NCI-H446 (cell line): ENCODE measurements around the gene ZBTB5.
"Not testable (repeated sequence)": the region's sequence is repeated elsewhere in the genome, so short reads cannot be mapped to it uniquely, and the experiment has no call there.

Source experiments
- DNase-seq, 2 experiments: peaks; one replicate each; lab custom pipeline; 2025; lab: John Stamatoyannopoulos, UW

ZBTB5 gene

GRCh38 chr9:37465249-37466036 lies at the start of gene ZBTB5:
Gene ZBTB5, minus strand, starts transcription at chr9:37465450. Its CDS starts 22,899 bp downstream, at chr9:37442551.
- peak; percentile 96 to 100 for DNase-seq

GRCh38 chr9:37514999-37515398 lies 49.7 kb upstream of the ZBTB5 start:
- DNase-seq = no peak

GRCh38 chr9:37514415-37514814 lies 49.2 kb upstream of the ZBTB5 start:
- not testable (repeated sequence) for DNase-seq

GRCh38 chr9:37512437-37512836 lies 47.2 kb upstream of the ZBTB5 start:
- DNase-seq = no peak

GRCh38 chr9:37511016-37512010 lies 46.1 kb upstream of the ZBTB5 start:
- no peak for DNase-seq

- DNase-seq = not testable (repeated sequence)
Observed at GRCh38 chr9:37510053-37510452, 44.8 kb upstream of the ZBTB5 start.

- no peak for DNase-seq
Observed at GRCh38 chr9:37509536-37509935, 44.3 kb upstream of the ZBTB5 start.

GRCh38 chr9:37508834-37509206 lies 43.6 kb upstream of the ZBTB5 start:
- no peak for DNase-seq

GRCh38 chr9:37508135-37508833 lies 43.0 kb upstream of the ZBTB5 start:
- no peak for DNase-seq

- no peak for DNase-seq
Observed at GRCh38 chr9:37507566-37508134, 42.4 kb upstream of the ZBTB5 start.

- no peak for DNase-seq
Observed at GRCh38 chr9:37504605-37505004, 39.4 kb upstream of the ZBTB5 start.

GRCh38 chr9:37503736-37504135 lies 38.5 kb upstream of the ZBTB5 start:
- DNase-seq = no peak

- no peak for DNase-seq
Observed at GRCh38 chr9:37501957-37502596, 36.8 kb upstream of the ZBTB5 start.

GRCh38 chr9:37499297-37499696 lies 34.0 kb upstream of the ZBTB5 start:
- DNase-seq = no peak

- no peak for DNase-seq
Observed at GRCh38 chr9:37498457-37498856, 33.2 kb upstream of the ZBTB5 start.

- DNase-seq = no peak
Observed at GRCh38 chr9:37497320-37497719, 32.1 kb upstream of the ZBTB5 start.

- DNase-seq = no peak
Observed at GRCh38 chr9:37496020-37496419, 30.8 kb upstream of the ZBTB5 start.

GRCh38 chr9:37495571-37495970 lies 30.3 kb upstream of the ZBTB5 start:
- no peak for DNase-seq

- no peak for DNase-seq
Observed at GRCh38 chr9:37491939-37492338, 26.7 kb upstream of the ZBTB5 start.

GRCh38 chr9:37486616-37487548 lies 21.6 kb upstream of the ZBTB5 start:
- DNase-seq = peak; percentile 9 to 66
